GM13976 (cell line): ENCODE data around the gene STAT6.
A peak's percentile ranks its signal among the peaks of the same experiment; 100 is the strongest.
"Not testable (repeated sequence)": the region's sequence is repeated elsewhere in the genome, so short reads cannot be mapped to it uniquely, and the experiment has no call there.

ENCODE experiments used
- DNase-seq: peaks from one replicate; pipeline ENCODE4 v3.0.0; 2012; ENCODE audit warnings: low spot score
- CTCF ChIP-seq: IDR thresholded peaks from 2 replicates; pipeline ENCODE4 v1.5.1; 2012; ENCODE audit warnings: borderline replicate concordance, mild to moderate bottlenecking; ENCODE audit not compliant: insufficient read depth; ENCODE audit errors: extremely low read depth, missing control alignments, control extremely low read depth
- in situ Hi-C: fragments of 300-500 bp; cut with MboI; formaldehyde crosslinking; loops from one replicate; pipeline ENCODE4 v1.12.0; 2022; ENCODE audit warnings: low sequenced_read_pairs, mixed read lengths, inconsistent platforms; ENCODE audit not compliant: unreplicated experiment

STAT6 gene

GRCh38 chr12:57078519-57079404 is 32.4 kb downstream of the STAT6 start, which contains the start of gene NEMP1:
TSS of gene NEMP1 (minus strand) at chr12:57078791. CDS start at chr12:57078745, 46 bp downstream.
- TF ChIP-seq CTCF: no peak
- peak; percentile 97 for DNase-seq

GRCh38 chr12:57073566-57074450 is 37.4 kb downstream of the STAT6 start:
- in situ Hi-C loops, DNase-seq: not testable (repeated sequence)

More at GRCh38 chr12:57078519-57079404, 32.4 kb downstream of the STAT6 start, which contains the start of gene NEMP1:
- in situ Hi-C loops: no loop called here

- in situ Hi-C loops: no loop called here
- DNase-seq: no peak
- no peak for TF ChIP-seq CTCF
Measured at GRCh38 chr12:57072661-57073060, 38.5 kb downstream of the STAT6 start.

- DNase-seq: peak; percentile 62
- in situ Hi-C loops: loop anchor here (5.0 to 10.0 kb wide), 2 partner anchors 43 to 55 kb away; partner anchors contain the start of genes STAT6 and TAC3
Measured at GRCh38 chr12:57069523-57069922, 41.6 kb downstream of the STAT6 start.

GRCh38 chr12:57066245-57066644 is 44.9 kb downstream of the STAT6 start:
- in situ Hi-C loops: loop anchor here (5.0 to 10.0 kb wide), 2 partner anchors 46 to 51 kb away; partner anchors contain the start of genes STAT6 and TAC3
- no peak for DNase-seq
- no peak for TF ChIP-seq CTCF

More at GRCh38 chr12:57069523-57069922, 41.6 kb downstream of the STAT6 start:
- TF ChIP-seq CTCF: peak; percentile 74

- in situ Hi-C loops: loop anchor here (10.0 kb wide), 1 partner anchor 49 kb away; the partner anchor contains the start of gene TAC3
Measured at GRCh38 chr12:57063991-57064685, 47.0 kb downstream of the STAT6 start.

More at GRCh38 chr12:57063991-57064685, 47.0 kb downstream of the STAT6 start:
- peak; percentile 78 for DNase-seq
- TF ChIP-seq CTCF: no peak
